ENCODE results near the gene TMC8. TPM values are rescaled to one million over a fixed set of nuclear protein-coding genes. Genes with fewer than 3 reads are reported as not detected.

TMC8 gene
- total and polyA plus RNA-seq, 4 donors = 1.3 to 14.5 (median 5.0) TPM

DNA sequence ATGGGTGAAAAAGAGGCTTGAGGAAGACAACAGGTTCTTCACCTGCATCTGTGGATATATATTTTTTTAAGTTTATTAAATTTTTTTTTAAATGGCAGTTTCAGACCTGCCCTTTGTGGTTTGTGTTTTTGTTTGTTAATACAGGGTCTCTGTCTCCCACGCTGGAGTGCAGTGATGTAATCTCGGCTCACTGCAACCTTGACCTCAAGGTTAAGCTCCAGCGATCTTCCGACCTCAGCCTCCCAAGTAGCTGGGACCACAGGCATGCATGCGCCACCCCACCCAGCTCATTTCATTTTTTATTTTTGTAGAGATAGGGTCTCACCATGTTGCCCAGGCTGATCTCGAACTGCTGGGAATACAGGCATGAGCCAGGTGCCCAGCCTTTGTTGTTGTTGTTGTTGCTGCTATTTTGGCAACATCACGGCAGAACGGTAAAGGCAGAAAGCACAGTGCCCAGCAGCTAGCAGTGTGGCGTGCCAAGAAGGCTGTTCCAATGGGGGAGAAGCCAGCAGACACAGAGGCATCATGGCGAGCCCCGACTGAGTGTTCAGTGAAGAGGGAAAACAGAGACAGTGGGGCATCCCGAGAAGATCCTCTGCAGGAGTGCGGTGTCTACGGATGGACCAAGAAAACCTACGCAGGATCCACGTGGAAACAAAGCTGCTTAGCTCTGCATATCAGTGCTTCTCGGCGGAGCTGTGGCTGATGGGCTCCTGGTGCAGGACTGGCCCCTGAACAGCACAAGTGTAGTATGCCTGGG is 21.7 kb upstream of the TMC8 start:
- peaks cover 0 to 4% (median 2%) of the 10 kb centered on the region in 4 donors for H3K4me1 ChIP-seq (ENCODE audit: control insufficient read depth in 4 of 4, insufficient read depth in 4 of 4, low read length in 3 of 4)
- H3K4me3 ChIP-seq (ENCODE audit: low read depth in 1 of 3, low read length in 3 of 3) = no peak overlapping the region
- peaks cover 2 to 15% (median 5%) of the 10 kb centered on the region in 4 donors for H3K36me3 ChIP-seq (ENCODE audit: control insufficient read depth in 4 of 4, insufficient read depth in 3 of 4, low read depth in 1 of 4, low read length in 3 of 4)
- 74% methylated on average over 18 of the region's 18 CpGs for WGBS
- H3K27ac ChIP-seq (ENCODE audit: low read depth in 1 of 2, low read length in 2 of 2) = no peak overlapping the region
- H3K27me3 ChIP-seq (ENCODE audit: control insufficient read depth in 4 of 4, insufficient read depth in 4 of 4, low read length in 3 of 4) = no peaks in the 10 kb centered on the region
- no peaks in the 10 kb centered on the region for H3K9me3 ChIP-seq (ENCODE audit: control insufficient read depth in 4 of 4, low read length in 3 of 4)
- no peak for TF ChIP-seq RAD21 (IDR thresholded peaks at IDR 0.05)
- TF ChIP-seq EGR1 (IDR thresholded peaks at IDR 0.05; ENCODE audit: low read depth in 2 of 2) = no peak
- TF ChIP-seq RXRA (IDR thresholded peaks at IDR 0.05) = no peak
- TF ChIP-seq HNF4A (conservative IDR thresholded peaks at IDR 0.05) = no peak
- TF ChIP-seq, protein P1, sequence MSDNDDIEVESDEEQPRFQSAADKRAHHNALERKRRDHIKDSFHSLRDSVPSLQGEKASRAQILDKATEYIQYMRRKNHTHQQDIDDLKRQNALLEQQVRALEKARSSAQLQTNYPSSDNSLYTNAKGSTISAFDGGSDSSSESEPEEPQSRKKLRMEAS (IDR thresholded peaks at IDR 0.05) = no peak
- TF ChIP-seq, protein P2, sequence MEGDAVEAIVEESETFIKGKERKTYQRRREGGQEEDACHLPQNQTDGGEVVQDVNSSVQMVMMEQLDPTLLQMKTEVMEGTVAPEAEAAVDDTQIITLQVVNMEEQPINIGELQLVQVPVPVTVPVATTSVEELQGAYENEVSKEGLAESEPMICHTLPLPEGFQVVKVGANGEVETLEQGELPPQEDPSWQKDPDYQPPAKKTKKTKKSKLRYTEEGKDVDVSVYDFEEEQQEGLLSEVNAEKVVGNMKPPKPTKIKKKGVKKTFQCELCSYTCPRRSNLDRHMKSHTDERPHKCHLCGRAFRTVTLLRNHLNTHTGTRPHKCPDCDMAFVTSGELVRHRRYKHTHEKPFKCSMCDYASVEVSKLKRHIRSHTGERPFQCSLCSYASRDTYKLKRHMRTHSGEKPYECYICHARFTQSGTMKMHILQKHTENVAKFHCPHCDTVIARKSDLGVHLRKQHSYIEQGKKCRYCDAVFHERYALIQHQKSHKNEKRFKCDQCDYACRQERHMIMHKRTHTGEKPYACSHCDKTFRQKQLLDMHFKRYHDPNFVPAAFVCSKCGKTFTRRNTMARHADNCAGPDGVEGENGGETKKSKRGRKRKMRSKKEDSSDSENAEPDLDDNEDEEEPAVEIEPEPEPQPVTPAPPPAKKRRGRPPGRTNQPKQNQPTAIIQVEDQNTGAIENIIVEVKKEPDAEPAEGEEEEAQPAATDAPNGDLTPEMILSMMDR (IDR thresholded peaks at IDR 0.05; ENCODE audit: low read depth, low read length, missing input control) = no peak
- no peak for TF ChIP-seq GABPA (IDR thresholded peaks at IDR 0.05 in 1 of 2, conservative IDR thresholded peaks at IDR 0.05 in 1 of 2)
- TF ChIP-seq, protein P3, sequence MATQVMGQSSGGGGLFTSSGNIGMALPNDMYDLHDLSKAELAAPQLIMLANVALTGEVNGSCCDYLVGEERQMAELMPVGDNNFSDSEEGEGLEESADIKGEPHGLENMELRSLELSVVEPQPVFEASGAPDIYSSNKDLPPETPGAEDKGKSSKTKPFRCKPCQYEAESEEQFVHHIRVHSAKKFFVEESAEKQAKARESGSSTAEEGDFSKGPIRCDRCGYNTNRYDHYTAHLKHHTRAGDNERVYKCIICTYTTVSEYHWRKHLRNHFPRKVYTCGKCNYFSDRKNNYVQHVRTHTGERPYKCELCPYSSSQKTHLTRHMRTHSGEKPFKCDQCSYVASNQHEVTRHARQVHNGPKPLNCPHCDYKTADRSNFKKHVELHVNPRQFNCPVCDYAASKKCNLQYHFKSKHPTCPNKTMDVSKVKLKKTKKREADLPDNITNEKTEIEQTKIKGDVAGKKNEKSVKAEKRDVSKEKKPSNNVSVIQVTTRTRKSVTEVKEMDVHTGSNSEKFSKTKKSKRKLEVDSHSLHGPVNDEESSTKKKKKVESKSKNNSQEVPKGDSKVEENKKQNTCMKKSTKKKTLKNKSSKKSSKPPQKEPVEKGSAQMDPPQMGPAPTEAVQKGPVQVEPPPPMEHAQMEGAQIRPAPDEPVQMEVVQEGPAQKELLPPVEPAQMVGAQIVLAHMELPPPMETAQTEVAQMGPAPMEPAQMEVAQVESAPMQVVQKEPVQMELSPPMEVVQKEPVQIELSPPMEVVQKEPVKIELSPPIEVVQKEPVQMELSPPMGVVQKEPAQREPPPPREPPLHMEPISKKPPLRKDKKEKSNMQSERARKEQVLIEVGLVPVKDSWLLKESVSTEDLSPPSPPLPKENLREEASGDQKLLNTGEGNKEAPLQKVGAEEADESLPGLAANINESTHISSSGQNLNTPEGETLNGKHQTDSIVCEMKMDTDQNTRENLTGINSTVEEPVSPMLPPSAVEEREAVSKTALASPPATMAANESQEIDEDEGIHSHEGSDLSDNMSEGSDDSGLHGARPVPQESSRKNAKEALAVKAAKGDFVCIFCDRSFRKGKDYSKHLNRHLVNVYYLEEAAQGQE (IDR thresholded peaks at IDR 0.05) = no peak
- TF ChIP-seq SP1 (IDR thresholded peaks at IDR 0.05) = no peak
- H3K9ac ChIP-seq (ENCODE audit: low read depth in 1 of 2, low read length in 2 of 2) = no peak overlapping the region
- no peak for DNase-seq (ENCODE audit: low spot score)

DNA sequence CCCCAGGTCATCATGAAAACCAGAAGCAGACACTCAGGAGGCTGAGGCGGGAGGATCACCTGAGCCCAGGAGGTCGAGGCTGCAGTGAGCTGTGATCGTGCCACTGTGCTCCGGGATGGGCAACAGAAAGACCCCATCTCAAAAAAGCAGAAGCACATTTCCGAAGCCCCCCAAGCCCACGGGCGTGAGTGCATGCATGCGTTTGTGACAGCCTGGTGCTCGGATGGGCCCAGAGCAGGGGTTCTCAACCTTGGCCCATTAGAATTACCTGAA is 21.1 kb upstream of the TMC8 start:
- WGBS = 95% methylated on average over 9 of the region's 9 CpGs
- no peak overlapping the region for H3K27ac ChIP-seq (ENCODE audit: low read depth in 1 of 2, low read length in 2 of 2)
- TF ChIP-seq YY1 (IDR thresholded peaks at IDR 0.05) (no peak), GABPA (IDR thresholded peaks at IDR 0.05 in 1 of 2, conservative IDR thresholded peaks at IDR 0.05 in 1 of 2) (no peak), JUND (IDR thresholded peaks at IDR 0.05) (no peak), RXRA (IDR thresholded peaks at IDR 0.05) (no peak), RAD21 (IDR thresholded peaks at IDR 0.05) (no peak), HNF4A (conservative IDR thresholded peaks at IDR 0.05) (no peak), TAF1 (conservative IDR thresholded peaks at IDR 0.05) (no peak), FOXA1 (IDR thresholded peaks at IDR 0.05) (no peak), EGR1 (IDR thresholded peaks at IDR 0.05; ENCODE audit: low read depth in 2 of 2) (no peak), NR2F2 (IDR thresholded peaks at IDR 0.05) (no peak), SP1 (IDR thresholded peaks at IDR 0.05) (no peak), FOXA2 (IDR thresholded peaks at IDR 0.05) (no peak), HNF4G (IDR thresholded peaks at IDR 0.05) (no peak)
- TF ChIP-seq, protein P4, sequence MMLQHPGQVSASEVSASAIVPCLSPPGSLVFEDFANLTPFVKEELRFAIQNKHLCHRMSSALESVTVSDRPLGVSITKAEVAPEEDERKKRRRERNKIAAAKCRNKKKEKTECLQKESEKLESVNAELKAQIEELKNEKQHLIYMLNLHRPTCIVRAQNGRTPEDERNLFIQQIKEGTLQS (IDR thresholded peaks at IDR 0.05) = no peak
- TF ChIP-seq, protein P1 (IDR thresholded peaks at IDR 0.05) = no peak
- TF ChIP-seq, protein P5, sequence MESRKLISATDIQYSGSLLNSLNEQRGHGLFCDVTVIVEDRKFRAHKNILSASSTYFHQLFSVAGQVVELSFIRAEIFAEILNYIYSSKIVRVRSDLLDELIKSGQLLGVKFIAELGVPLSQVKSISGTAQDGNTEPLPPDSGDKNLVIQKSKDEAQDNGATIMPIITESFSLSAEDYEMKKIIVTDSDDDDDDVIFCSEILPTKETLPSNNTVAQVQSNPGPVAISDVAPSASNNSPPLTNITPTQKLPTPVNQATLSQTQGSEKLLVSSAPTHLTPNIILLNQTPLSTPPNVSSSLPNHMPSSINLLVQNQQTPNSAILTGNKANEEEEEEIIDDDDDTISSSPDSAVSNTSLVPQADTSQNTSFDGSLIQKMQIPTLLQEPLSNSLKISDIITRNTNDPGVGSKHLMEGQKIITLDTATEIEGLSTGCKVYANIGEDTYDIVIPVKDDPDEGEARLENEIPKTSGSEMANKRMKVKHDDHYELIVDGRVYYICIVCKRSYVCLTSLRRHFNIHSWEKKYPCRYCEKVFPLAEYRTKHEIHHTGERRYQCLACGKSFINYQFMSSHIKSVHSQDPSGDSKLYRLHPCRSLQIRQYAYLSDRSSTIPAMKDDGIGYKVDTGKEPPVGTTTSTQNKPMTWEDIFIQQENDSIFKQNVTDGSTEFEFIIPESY (IDR thresholded peaks at IDR 0.05) = no peak
- TF ChIP-seq, protein P3 (IDR thresholded peaks at IDR 0.05) = no peak
- peaks cover 0 to 10% (median 2%) of the 10 kb centered on the region in 4 donors for H3K36me3 ChIP-seq (ENCODE audit: control insufficient read depth in 4 of 4, insufficient read depth in 3 of 4, low read depth in 1 of 4, low read length in 3 of 4)
- DNase-seq (ENCODE audit: low spot score) = no peak
- H3K9me3 ChIP-seq (ENCODE audit: control insufficient read depth in 4 of 4, low read length in 3 of 4) = no peaks in the 10 kb centered on the region
- H3K4me3 ChIP-seq (ENCODE audit: low read depth in 1 of 3, low read length in 3 of 3) = no peak overlapping the region
- H3K9ac ChIP-seq (ENCODE audit: low read depth in 1 of 2, low read length in 2 of 2) = no peak overlapping the region
- H3K27me3 ChIP-seq (ENCODE audit: control insufficient read depth in 4 of 4, insufficient read depth in 4 of 4, low read length in 3 of 4) = no peaks in the 10 kb centered on the region
- peaks cover 0 to 4% (median 2%) of the 10 kb centered on the region in 4 donors for H3K4me1 ChIP-seq (ENCODE audit: control insufficient read depth in 4 of 4, insufficient read depth in 4 of 4, low read length in 3 of 4)

Data from liver (tissue), 9 donors.